Activated T-cell treated with anti-CD3 and anti-CD28 coated beads, Interleukin-2, amount 50 U/mL, for 1 hour (primary cell): ENCODE measurements around the gene MAP3K3.

Source experiments
- DNase-seq: peaks from one replicate; pipeline ENCODE4 v3.0.0-alpha.2; 2020

The MAP3K3 gene

DNA sequence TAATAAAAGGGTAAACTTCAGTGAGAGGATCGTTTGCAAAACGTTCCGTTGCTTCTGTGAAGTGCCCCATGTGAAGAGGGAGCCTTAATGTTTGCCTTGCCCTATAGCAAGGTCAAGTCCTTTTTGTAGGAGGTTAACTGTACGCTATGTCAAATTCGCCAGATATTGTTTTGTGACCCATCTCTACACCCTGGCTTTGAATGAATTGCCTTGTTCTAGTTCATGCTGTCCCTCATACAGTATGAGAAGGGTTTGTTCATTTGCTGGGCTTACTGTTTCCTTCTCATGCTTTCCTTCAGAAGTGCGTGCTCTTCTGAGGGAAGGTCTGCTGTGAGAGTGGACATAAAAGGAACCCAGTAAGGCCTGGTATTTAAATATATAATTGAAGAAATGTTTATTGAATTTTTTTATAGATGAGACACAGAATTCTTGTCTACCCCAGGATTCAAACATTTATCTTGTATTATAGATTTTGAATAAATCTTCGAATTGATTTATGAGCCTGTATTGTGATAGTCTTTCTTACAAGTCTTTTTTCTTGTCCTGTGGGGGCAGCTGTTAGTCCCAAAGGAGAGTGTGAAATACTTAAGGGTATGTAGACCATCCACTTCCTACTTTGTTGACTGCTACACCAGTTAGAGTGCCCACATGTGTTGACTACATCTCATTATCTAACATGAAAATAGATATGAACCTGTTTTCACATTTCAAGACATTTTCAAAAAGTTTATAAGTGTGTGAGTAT, 1.7 kb downstream of the MAP3K3 start:
- no peak for DNase-seq

DNA sequence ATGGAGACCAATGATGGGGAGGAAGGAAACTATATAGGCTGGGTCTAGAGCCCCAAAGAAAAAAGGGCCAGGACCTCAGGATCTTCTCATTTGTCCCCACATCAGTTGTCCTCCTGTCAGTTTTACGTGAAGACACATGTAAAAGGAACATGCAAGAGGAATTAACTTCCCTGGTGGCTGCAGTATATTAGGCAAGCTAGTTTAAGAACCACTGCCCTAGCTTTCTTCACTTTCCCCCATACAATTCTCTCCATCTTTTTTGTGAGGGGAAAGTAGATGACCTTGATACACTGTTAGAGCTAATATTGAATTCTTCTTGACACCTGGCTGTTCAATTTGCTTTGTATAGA, 2.3 kb downstream of the MAP3K3 start:
- no peak for DNase-seq

DNA sequence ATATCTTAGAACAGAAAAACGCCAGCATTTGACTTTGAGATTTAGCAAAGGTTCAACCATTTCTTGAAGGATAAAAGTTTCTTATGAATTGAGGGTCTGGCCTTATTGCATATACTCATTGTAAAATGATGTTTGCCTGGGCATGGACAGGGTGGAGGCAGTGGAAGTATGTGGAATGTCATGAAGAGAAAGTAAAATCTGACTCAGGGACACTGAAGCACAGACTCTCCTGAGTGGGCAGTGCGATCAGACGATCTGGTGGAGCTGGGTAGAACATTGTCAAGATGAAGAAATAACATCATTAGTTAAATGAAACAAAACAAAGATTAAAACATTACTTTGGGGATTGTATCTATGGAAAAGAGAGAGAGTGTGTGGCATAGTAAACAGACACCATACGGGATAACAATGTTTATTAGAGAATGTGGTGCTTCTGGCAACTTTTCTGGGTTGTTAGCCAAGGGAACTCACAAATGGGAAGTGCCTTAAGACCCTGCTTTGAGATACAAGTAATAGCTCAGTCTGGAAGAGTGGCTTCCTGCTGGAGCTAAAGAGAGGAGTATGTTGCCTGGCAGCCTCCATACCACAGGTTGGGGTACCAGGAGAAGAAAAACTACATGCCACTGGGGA, 4.4 kb downstream of the MAP3K3 start:
- DNase-seq = no peak

DNA sequence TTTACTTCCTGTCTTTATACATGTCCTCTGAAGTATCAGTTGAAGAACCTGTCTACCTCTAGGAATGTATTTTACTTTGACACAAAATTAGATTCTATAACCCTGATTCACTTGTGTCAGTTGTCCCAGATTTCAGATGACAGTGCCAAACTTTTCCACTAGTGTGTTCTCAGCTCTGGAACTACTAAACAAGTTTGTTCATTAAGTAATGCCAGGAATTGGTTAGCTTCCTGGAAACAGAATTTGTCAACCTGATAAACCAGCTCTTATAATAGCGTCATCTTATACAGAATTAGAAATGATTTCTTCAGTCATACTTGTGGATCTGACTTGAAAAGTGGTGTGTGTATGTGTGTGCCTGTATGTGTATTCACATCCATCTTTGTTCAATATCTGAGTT, 7.4 kb downstream of the MAP3K3 start:
- DNase-seq = no peak

DNA sequence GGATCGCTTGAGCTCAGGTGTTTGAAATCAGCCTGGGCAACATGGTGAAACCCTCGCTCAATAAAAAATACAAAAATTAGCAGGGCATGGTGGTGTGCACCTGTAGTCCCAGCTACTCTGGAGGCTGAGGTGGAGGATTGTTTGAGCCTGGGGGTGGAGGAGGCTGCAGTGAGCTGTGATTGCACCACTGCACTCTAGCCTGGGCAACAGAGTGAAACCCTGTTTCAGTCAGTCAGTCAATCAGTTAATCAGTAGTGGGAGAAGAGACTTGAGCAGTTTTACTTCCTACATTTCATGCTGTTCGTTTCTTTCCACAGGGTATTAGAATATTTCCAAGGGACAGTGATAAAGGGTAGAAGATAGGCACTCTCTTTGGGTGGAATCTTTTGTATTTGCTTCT, 8.8 kb downstream of the MAP3K3 start:
- no peak for DNase-seq

DNA sequence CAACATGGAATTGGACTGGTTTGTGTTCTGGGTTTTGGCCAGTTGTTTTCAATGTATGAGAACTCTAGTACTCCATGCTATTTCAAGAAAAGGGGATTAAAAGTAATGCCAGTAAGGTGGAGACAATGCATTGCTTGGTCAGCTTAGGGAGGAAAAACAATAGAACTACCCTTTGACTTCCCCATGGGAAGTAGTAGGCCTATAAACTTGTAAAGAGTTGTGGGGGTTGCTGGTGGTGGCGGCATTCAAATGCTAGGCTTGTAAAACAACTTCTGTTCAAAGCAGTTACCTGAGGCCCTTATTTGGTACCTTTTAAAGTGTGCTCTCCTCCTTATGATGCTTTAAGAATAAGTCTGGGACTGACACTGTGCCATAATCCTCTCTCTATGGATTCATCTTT, 9.4 kb downstream of the MAP3K3 start:
- no peak for DNase-seq

DNA sequence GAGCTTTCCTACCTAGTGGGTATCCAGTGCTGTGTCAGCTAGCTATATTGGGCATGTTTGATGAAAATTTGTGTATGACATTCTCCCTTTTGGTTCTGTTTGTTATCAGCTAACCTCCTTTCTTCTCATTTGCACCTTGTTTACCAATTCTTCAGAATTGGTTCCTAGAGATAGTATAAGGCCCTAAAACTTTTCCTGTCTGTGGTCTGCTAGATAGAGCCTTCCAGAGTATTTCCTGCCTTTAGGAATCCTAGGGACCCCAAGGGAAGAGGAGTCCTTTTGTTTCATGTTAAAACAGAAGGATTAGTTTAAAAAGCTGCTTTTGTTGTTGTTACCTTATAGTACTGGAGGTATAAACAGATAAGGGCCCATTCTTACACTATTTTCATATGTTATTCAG, 11.5 kb downstream of the MAP3K3 start:
- no peak for DNase-seq

DNA sequence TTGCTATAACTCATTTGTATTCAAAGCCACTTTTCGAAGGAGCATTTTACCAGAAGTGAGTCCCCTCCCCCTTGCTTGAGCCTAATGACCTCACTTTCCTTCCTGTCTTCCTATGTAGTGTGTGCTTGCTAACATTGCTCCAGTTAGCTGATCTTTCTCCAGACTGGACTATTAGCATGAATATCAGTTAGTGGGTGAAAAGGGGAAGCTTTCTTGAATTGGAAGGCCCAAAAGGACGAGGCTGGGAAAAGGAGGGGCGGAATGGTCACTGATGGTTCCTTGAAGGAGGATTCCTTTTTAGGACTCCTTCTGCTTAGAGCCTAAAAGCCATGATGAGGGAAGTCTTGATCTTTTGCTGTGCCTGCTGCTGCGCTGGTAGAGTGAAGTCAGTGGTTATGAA, 11.9 kb downstream of the MAP3K3 start:
- DNase-seq = no peak

DNA sequence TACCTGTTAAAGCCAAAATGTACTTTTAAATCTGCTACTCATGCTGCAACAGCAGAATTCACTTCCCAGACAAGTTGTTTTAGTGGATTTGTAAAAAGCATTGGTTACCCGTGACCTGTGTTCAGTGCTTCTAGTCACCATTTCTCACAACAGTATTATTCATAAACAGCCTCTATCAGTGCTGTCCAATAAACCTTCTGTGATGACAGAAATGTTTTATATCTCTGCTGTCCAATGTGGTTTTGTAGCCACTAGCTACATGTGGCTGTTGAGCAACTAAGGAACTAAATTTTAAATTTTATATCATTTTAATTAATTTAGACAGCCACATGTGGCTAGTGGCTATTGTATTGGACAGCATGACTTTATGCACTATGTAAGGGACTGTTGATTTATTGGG, 12.6 kb downstream of the MAP3K3 start:
- DNase-seq = no peak

DNA sequence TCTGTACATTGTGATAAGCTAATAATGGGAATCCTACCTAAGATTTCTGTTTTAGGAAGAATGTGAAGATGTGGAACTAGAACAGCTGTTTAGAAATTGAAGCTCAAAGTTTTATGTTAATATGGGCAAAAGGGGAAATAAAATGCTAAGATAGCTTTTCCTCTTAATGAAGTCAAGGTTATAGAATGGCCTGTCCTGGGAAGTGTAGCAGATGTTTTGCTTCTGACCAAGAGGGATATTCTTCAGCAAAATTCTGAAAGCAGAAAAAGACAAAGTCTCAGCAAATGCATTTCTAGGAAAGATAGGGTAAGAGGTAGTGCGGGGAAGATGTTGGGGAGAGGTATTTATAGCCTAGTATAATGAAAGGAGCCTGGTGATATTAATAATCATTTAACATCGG, 13.1 kb downstream of the MAP3K3 start:
- DNase-seq = no peak

DNA sequence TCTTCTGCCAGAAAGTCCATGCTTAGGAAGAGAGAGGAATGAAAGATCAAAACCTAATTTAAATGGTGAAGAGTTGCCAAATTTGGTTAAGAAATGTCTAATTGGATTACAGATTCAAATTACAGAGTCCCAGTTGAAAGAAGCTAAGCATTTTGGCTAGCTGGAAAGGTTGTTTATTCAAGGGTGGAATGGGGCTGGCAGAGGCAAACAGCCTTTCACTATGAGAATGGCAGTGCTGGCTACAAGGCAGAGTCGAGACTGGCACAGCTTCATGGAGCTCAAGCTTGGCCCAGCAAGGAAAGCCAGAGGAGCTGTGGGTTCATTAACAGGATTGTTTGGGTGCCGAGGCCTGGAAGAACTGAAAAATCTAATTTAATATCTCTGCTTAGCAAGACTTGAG, 13.6 kb downstream of the MAP3K3 start:
- DNase-seq = no peak

DNA sequence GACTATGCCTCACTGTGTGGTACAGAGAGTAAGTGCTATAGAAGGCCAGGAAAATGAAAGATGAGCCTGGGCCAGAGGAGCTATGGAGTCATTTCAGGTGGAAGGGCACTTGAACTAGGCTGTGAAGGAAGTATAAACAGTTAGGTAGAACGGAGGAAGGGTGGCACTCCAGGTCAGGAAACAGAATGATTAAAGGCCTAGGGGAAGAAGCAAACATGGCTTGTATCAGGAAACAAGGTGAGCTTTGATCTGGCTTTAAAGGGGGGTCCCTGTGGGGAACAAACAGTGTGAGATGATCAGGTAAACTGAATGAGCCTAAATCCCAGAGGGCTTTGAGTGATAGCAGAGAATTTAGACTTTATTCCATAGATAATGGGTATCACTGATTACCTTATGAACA, 16.9 kb downstream of the MAP3K3 start:
- DNase-seq = no peak

DNA sequence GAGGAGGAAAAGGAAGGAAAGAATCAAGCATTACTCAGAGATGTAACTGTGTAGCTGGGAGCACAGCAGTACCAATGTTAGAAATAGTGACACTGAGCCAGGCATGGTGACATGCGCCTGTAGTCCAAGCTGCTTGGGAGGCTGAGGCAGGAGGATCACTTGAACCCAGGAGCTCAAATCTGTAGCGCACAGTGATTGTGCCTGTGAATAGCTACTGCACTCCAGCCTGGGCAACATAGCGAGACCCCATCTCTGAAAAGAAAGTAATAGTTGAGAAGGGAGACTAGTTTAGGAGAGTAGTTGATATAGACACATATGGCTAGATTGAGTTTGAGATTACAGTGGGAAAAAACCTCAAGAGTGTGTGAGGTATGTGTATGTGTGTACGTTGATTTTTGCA, 17.8 kb downstream of the MAP3K3 start:
- no peak for DNase-seq

DNA sequence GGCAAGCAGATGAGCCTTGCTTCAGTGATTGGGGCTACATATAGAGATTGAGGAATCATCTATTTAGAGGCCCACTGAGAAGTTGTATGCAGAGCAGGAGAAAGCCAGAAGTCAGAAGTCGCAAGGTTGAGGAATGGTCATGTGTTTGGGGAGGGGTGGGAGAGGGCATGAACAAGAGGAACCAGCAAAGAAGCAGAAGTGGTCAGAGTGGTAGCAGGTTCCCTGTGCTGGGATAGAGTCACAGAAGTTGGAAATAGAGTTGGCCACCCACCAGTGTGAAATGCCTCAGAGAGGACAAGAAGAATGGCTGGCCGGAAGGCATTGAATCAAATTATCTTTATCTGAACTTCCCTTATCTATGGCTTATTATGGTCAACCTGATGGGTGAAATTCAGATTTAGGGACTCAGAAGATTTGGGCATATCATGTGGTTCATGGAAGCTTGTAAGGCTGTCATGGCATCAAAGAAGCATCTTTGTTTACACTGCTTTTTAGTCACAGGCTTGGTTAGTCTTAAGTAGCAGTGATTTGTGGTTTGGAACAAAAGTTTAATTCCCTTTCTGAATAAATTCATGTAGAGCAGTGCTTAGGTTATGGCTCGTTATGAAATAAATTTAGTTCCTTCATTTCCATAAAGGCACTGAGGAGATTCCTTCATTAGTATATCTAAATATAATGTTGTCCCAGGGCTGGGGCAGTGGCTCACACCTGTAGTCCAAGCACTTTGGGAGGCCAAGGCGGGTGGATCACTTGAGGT, 19.7 kb downstream of the MAP3K3 start:
- no peak for DNase-seq

DNA sequence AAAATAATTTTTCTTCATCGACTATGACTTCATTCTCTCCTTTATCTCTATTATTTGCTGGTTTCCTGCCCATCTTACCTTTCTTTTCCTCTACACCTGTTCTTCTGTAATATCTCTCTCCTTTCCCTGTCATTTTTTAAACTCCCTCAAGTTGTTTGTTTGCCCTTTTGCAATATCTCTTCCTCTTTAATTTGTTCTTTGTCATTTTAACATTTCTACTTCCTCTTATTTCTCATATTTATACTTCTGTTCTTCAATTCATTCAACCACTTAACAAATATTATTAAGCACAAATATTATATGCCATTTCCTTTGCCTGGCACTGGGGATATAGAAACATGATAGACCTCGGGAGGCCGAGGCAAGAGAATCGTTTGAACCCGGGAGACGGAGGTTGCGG, 22.6 kb downstream of the MAP3K3 start:
- no peak for DNase-seq

DNA sequence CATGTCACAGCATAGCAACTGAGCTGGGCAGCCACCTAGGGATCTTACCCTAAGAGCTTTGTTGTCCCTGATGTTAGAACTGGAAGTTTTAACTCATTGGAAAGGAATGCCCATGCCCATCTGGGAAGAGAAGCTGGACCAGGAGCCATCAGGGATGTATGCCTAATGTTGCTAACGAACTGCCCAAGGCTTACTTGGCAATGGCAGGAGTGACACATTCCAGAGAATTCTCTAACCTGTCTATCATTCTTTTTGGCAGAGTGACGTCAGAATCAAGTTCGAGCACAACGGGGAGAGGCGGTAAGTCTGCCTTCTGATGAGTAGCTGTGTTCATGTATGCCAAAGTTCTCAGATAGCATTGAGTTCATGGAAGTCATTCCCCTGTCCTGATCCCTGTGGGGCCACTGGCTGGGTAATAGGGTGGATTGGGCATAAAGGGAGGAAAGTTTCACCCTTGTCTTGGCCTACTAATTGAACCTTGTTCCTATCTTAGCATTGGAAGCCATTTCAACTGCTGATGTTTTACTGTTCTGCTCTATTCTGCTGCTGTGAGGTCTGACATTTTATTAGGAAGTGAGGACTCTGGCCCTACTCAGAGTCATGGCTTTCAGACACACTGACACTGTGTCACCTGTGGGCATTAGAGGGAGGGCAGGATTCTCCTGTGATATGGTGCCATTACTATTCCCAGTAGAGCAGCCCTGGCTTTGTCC, 23.7 kb downstream of the MAP3K3 start:
- DNase-seq = no peak

DNA sequence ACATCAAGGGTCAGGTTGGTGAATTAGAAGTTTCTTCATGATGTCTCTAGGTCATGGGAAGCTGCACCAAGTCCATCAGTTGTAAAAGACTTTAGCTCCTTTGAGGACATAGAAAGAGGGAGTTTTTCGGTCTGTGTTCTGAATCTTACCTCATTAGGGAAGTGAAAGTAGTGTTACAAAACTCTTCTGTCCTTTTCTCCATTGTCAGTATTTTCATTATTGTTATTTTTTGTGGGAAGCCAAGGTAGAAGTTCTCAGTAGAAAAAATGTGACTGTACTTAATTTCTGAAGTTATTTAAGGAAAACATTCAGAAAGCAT, 24.2 kb downstream of the MAP3K3 start:
- DNase-seq = no peak

DNA sequence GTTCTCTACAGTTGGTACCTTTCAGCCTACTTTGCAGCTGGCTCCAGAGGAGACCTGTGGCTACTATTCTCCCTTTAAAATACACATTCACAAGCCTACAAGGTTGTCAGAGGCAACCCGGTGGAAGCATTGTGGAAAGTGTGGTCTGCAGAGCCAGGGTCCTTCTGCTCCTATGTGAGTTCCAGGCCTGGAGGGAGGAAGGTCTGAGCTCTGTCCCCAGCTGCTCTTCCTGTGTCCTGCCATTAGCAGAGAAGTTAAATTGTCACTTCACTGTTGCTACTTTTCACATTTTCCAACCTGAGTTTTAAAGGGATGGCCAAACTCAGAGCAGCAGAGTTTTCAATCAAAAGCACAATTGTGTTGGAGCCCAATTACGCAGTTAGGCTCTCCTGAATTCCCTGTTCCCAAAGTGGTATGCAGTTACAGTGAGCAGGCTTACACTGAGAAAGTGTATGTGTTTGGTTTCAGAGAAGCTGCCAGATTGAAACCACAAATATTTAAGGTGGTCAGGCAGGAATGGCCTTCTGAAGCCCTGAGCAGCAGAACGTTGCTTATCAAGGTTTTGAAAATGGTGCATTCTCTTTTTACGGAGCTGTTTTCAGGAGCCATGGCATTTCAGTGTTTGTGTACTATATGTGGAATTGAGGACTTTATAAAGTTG, 25.0 kb downstream of the MAP3K3 start:
- no peak for DNase-seq

DNA sequence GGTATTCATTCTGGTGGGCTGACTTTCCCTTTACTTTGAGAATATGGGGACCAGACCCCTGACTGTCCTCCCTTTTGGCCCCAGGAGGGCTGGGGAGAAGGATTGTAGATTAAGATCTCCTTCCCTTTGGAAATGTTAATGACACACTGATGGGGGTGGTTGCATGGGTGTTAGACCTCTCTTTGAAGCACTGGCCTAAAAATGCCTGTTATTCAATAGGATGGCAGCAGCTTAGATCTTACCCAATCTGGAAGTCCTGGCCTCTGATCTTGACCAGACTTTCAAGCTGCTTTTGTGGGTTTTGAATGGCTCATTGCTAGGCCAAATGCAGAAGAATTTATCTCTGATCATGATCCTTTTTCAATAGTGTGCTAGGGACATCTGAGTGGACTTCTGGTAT, 25.7 kb downstream of the MAP3K3 start:
- no peak for DNase-seq

DNA sequence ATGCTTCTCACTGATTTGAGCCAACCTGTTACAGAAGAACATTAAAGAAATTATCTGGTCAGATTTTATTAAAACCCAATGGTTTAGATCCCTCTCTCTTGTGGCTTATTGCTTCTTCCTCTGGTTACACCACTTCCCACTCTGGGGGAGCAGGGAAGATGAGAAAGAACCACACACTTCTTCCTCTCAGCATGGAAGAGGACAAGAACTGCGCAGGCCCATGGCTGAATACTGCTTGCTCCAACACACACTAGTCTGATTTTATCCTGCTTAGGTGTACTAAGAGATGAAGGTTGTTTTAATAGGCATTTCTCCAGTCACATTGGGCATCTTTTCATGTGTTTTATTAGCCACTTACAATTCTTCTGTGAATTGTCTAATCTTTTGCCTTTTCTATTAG, 27.6 kb downstream of the MAP3K3 start:
- no peak for DNase-seq

DNA sequence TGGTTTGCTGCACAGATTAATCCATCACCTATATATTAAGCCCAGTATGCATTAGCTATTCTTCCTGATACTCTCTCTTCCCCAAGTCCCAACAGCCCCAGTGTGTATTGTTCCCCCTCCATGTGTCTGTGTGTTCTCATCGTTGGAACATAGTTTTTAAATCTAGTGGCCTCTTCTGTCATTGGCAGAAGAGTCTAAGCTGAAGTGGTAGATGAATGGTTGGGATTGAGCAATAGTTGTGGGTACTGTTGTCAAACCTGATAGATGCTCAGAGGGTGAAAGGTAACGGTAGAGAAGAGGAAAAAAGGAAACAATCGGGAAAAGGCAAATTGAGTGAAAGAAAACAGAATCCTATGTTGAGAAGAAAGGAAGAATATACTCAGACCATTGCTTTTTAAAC, 29.9 kb downstream of the MAP3K3 start:
- no peak for DNase-seq

DNA sequence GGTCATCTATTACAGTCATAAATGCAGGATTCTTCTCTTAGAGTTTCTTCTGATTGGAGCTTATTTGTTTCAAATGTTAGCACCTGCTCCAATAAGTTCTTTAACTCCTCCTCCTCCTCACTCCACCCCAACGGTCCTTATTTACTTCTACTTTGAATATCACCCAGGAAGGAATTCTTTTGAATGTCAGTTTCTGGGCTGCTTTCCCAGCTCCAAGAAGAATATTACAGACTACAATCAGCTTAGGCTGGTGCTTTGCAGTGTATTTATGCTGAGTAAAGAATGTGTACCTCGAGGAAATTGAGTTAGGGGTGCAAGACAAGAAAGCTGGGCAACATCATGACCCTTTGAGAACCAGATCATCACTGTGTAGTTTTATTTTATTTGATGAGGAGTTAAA, 30.8 kb downstream of the MAP3K3 start:
- DNase-seq = no peak

DNA sequence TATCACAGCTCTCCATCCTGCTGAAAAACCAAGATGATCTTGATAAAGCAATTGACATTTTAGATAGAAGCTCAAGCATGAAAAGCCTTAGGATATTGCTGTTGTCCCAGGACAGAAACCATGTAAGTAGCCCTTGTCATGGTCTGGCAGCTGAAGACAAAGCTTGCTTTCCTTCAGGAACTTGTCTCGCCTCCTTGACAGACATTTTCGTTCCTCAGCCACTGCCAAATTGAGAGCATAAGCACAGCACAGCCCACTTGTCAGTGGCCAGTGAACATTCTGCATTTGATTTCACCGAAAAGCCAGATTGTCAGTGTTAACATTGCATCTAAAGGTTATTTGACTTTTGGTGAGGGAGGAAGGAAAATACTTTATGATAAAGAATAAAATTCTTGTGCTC, 35.6 kb downstream of the MAP3K3 start:
- no peak for DNase-seq
